Ectodermal cell (in vitro differentiated cells): ENCODE results near the gene STAT5B.
"Not testable (repeated sequence)": the region's sequence is repeated elsewhere in the genome, so short reads cannot be mapped to it uniquely, and the experiment has no call there.

ENCODE experiments used
- H3K27ac ChIP-seq: 2 replicates; pipeline ENCODE4 v1.7.0; 2013; ENCODE audit warnings: mild to moderate bottlenecking, low read depth, low read length; ENCODE audit not compliant: insufficient read depth, poor library complexity, severe bottlenecking
- H3K27me3 ChIP-seq: 2 replicates; pipeline ENCODE4 v1.7.0; 2013; ENCODE audit warnings: mild to moderate bottlenecking, low read length; ENCODE audit not compliant: insufficient read depth, control insufficient read depth, poor library complexity, severe bottlenecking
- H3K36me3 ChIP-seq: one replicate; pipeline ENCODE4 v1.7.0; 2013; ENCODE audit warnings: low read length; ENCODE audit not compliant: control insufficient read depth, insufficient read depth
- H3K4me1 ChIP-seq: one replicate; pipeline ENCODE4 v1.7.0; 2013; ENCODE audit warnings: low read length; ENCODE audit not compliant: control insufficient read depth, insufficient read depth
- H3K4me3 ChIP-seq: 2 replicates; pipeline ENCODE4 v1.7.0; 2013; ENCODE audit warnings: low read depth, low read length, control low read depth; ENCODE audit not compliant: insufficient read depth
- H3K9me3 ChIP-seq: 2 replicates; pipeline ENCODE4 v1.7.0; 2013; ENCODE audit warnings: mild to moderate bottlenecking, low read length, moderate library complexity; ENCODE audit not compliant: control insufficient read depth
- WGBS, 2 experiments: methylation state at CpG; one replicate each; pipeline ENCODE4 v1.1.7; 2013; ENCODE audit warnings: missing lambda C conversion rate in 2 of 2; 5-methylcytosine and 5-hydroxymethylcytosine counted together

The STAT5B gene

GRCh38 chr17:42249681-42250446, 26.3 kb downstream of the STAT5B start:
- Histone ChIP-seq H3K9me3 (no peaks in the 10 kb centered on the region), H3K4me1 (no peaks in the 10 kb centered on the region), H3K27me3 (no peaks in the 10 kb centered on the region), H3K4me3 (no peak overlapping the region), H3K36me3 (no peaks in the 10 kb centered on the region), H3K27ac (no peak overlapping the region)
- WGBS, 2 experiments, result 92 to 94% methylated on average over 13 of the region's 14 CpGs

- Histone ChIP-seq H3K4me1 (no peaks in the 10 kb centered on the region), H3K27me3 (no peaks in the 10 kb centered on the region), H3K27ac (no peak overlapping the region), H3K4me3 (no peak overlapping the region), H3K9me3 (no peaks in the 10 kb centered on the region), H3K36me3 (no peaks in the 10 kb centered on the region)
- 90 to 91% methylated on average over 13 of the region's 13 CpGs for WGBS, 2 experiments
Measured at GRCh38 chr17:42248351-42249179, 27.6 kb downstream of the STAT5B start.

- H3K27ac ChIP-seq, result no peak overlapping the region
- WGBS, 2 experiments, result 91 to 93% methylated on average over 5 of the region's 5 CpGs
- no peak overlapping the region for H3K4me3 ChIP-seq
- H3K9me3 ChIP-seq, result no peaks in the 10 kb centered on the region
- no peaks in the 10 kb centered on the region for H3K27me3 ChIP-seq
- no peaks in the 10 kb centered on the region for H3K36me3 ChIP-seq
- no peaks in the 10 kb centered on the region for H3K4me1 ChIP-seq
Measured at GRCh38 chr17:42247734-42248133, 28.5 kb downstream of the STAT5B start.

GRCh38 chr17:42246515-42246914, 29.7 kb downstream of the STAT5B start:
- 93 to 95% methylated on average over 7 of the region's 7 CpGs for WGBS, 2 experiments
- no peaks in the 10 kb centered on the region for H3K9me3 ChIP-seq
- H3K27ac ChIP-seq, result no peak overlapping the region
- H3K4me1 ChIP-seq, result no peaks in the 10 kb centered on the region
- H3K36me3 ChIP-seq, result no peaks in the 10 kb centered on the region
- H3K27me3 ChIP-seq, result no peaks in the 10 kb centered on the region
- H3K4me3 ChIP-seq, result no peak overlapping the region

- not testable (repeated sequence) for H3K4me1 ChIP-seq, H3K9me3 ChIP-seq, H3K27me3 ChIP-seq, H3K36me3 ChIP-seq, H3K4me3 ChIP-seq, H3K27ac ChIP-seq
- WGBS, 2 experiments, result 93 to 95% methylated on average over 11 of the region's 11 CpGs
Measured at GRCh38 chr17:42245183-42245582, 31.0 kb downstream of the STAT5B start.

GRCh38 chr17:42244116-42244515, 32.1 kb downstream of the STAT5B start:
- not testable (repeated sequence) for H3K4me1 ChIP-seq, H3K4me3 ChIP-seq, H3K9me3 ChIP-seq, H3K27me3 ChIP-seq, H3K27ac ChIP-seq, H3K36me3 ChIP-seq
- WGBS, 2 experiments, result 92% methylated on average over 3 of the region's 3 CpGs

GRCh38 chr17:42243493-42243982, 32.7 kb downstream of the STAT5B start:
- Histone ChIP-seq H3K27ac (no peak overlapping the region), H3K4me3 (no peak overlapping the region), H3K9me3 (no peaks in the 10 kb centered on the region), H3K36me3 (no peaks in the 10 kb centered on the region), H3K4me1 (no peaks in the 10 kb centered on the region), H3K27me3 (no peaks in the 10 kb centered on the region)
- 91 to 92% methylated on average over 5 of the region's 5 CpGs for WGBS, 2 experiments

GRCh38 chr17:42241871-42242270, 34.3 kb downstream of the STAT5B start:
- no peaks in the 10 kb centered on the region for H3K9me3 ChIP-seq
- 100% methylated on average over 1 of the region's 1 CpG; no CpG with 5 or more reads in 1 of the 2 experiments for WGBS, 2 experiments
- no peak overlapping the region for H3K4me3 ChIP-seq
- H3K27ac ChIP-seq, result no peak overlapping the region
- no peaks in the 10 kb centered on the region for H3K27me3 ChIP-seq
- no peaks in the 10 kb centered on the region for H3K36me3 ChIP-seq
- H3K4me1 ChIP-seq, result no peaks in the 10 kb centered on the region

- not testable (repeated sequence) for H3K4me3 ChIP-seq, H3K27me3 ChIP-seq, H3K4me1 ChIP-seq, H3K27ac ChIP-seq, H3K36me3 ChIP-seq, H3K9me3 ChIP-seq
- WGBS, 2 experiments, result 87 to 93% methylated on average over 4 of the region's 4 CpGs
Measured at GRCh38 chr17:42240863-42241262, 35.3 kb downstream of the STAT5B start.

GRCh38 chr17:42240201-42240600, 36.0 kb downstream of the STAT5B start:
- H3K9me3 ChIP-seq, result no peaks in the 10 kb centered on the region
- 94 to 97% methylated on average over 4 of the region's 5 CpGs for WGBS, 2 experiments
- H3K27ac ChIP-seq, result no peak overlapping the region
- H3K4me3 ChIP-seq, result no peak overlapping the region
- H3K36me3 ChIP-seq, result no peaks in the 10 kb centered on the region
- H3K27me3 ChIP-seq, result no peaks in the 10 kb centered on the region
- no peaks in the 10 kb centered on the region for H3K4me1 ChIP-seq
